ENCODE data around the gene OBSCN.

Gene OBSCN

GRCh38 chr1:228341814-228342626, 134.2 kb downstream of the OBSCN start:
- no peak for DNase-seq (ENCODE audit: low read depth)

- no peak for DNase-seq (ENCODE audit: low read depth)
These were observed 134.9 kb downstream of the OBSCN start for GRCh38 chr1:228342627-228343190.

GRCh38 chr1:228343191-228343661, 135.4 kb downstream of the OBSCN start:
- DNase-seq (ENCODE audit: low read depth), result no peak

- no peak for DNase-seq (ENCODE audit: low read depth)
These were observed 136.8 kb downstream of the OBSCN start for GRCh38 chr1:228344631-228345072.

- DNase-seq (ENCODE audit: low read depth), result no peak
These were observed 137.5 kb downstream of the OBSCN start for GRCh38 chr1:228345201-228345930.

- DNase-seq (ENCODE audit: low read depth), result no peak
These were observed 138.9 kb downstream of the OBSCN start for GRCh38 chr1:228346731-228347130.

- no peak for DNase-seq (ENCODE audit: low read depth)
These were observed 139.3 kb downstream of the OBSCN start for GRCh38 chr1:228347181-228347580.

- DNase-seq (ENCODE audit: low read depth), result no peak
These were observed 141.0 kb downstream of the OBSCN start for GRCh38 chr1:228348708-228349467.

- no peak for DNase-seq (ENCODE audit: low read depth)
These were observed 141.9 kb downstream of the OBSCN start for GRCh38 chr1:228349701-228350171.

- no peak for DNase-seq (ENCODE audit: low read depth)
These were observed 142.4 kb downstream of the OBSCN start for GRCh38 chr1:228350179-228350742.

- DNase-seq (ENCODE audit: low read depth), result no peak
These were observed 143.3 kb downstream of the OBSCN start for GRCh38 chr1:228350831-228351781.

- DNase-seq (ENCODE audit: low read depth), result no peak
These were observed 144.0 kb downstream of the OBSCN start for GRCh38 chr1:228351850-228352249.

- no peak for DNase-seq (ENCODE audit: low read depth)
These were observed 145.0 kb downstream of the OBSCN start for GRCh38 chr1:228352677-228353481.

GRCh38 chr1:228353601-228354371, 145.9 kb downstream of the OBSCN start:
- no peak for DNase-seq (ENCODE audit: low read depth)

- no peak for DNase-seq (ENCODE audit: low read depth)
These were observed 146.8 kb downstream of the OBSCN start for GRCh38 chr1:228354390-228355320.

GRCh38 chr1:228356897-228357680, 149.2 kb downstream of the OBSCN start:
- no peak for DNase-seq (ENCODE audit: low read depth)
